SK-N-SH treated with all-trans-retinoic acid at 6 μM for 48 hours (cell line): ENCODE results near the gene CERK.

ENCODE experiments used
- BACH2 ChIP-seq: fragments of 250-450 bp; sonication (Bioruptor Pico); IDR thresholded peaks from 2 replicates; pipeline ENCODE4 v1.9.0; 2021; ENCODE audit warnings: mild to moderate bottlenecking, borderline replicate concordance
- CREB5 ChIP-seq: fragments of 250-450 bp; sonication (Bioruptor Pico); IDR thresholded peaks from 2 replicates; pipeline ENCODE4 v1.5.1; 2020; ENCODE audit warnings: low read depth, mild to moderate bottlenecking, moderate library complexity
- ESRRG ChIP-seq: fragments of 250-450 bp; sonication (Bioruptor Pico); IDR thresholded peaks from 2 replicates; pipeline ENCODE4 v1.6.1; 2021; ENCODE audit warnings: mild to moderate bottlenecking
- OSR1 ChIP-seq: fragments of 250-450 bp; sonication (Bioruptor Pico); IDR thresholded peaks from 2 replicates; pipeline ENCODE4 v1.8.0; 2022; ENCODE audit warnings: moderate library complexity, mild to moderate bottlenecking, inconsistent platforms
- TOX ChIP-seq: fragments of 250-450 bp; sonication (Bioruptor Pico); IDR thresholded peaks from 2 replicates; pipeline ENCODE4 v1.8.0; 2021; ENCODE audit warnings: mild to moderate bottlenecking, moderate library complexity, borderline replicate concordance
- ZC3H10 ChIP-seq: fragments of 250-450 bp; sonication (Bioruptor Pico); IDR thresholded peaks from 2 replicates; pipeline ENCODE4 v1.5.1; 2021; ENCODE audit warnings: mild to moderate bottlenecking, moderate library complexity
- ZFP30 ChIP-seq: fragments of 450-650 bp; formaldehyde crosslinking; IDR thresholded peaks from 2 replicates; pipeline ENCODE4 v1.5.0; 2022; ENCODE audit warnings: mild to moderate bottlenecking, moderate library complexity
- TF ChIP-seq, protein P1 (sequence below): fragments of 250-450 bp; sonication (Bioruptor Pico); IDR thresholded peaks from 2 replicates; pipeline ENCODE4 v1.5.1; 2021; ENCODE audit warnings: mild to moderate bottlenecking, moderate library complexity
- TF ChIP-seq, protein P2 (sequence below): fragments of 250-450 bp; sonication (Bioruptor Pico); IDR thresholded peaks from 2 replicates; pipeline ENCODE4 v1.8.0; 2020; ENCODE audit warnings: mild to moderate bottlenecking, moderate library complexity, borderline replicate concordance

GRCh38 chr22:46767249-46767985 is 29.4 kb upstream of the CERK start:
- TF ChIP-seq ZC3H10 (CRISPR knock-in tag) (no peak), OSR1 (CRISPR knock-in tag) (no peak), TOX (no peak), ESRRG (CRISPR knock-in tag) (no peak), CREB5 (no peak), BACH2 (CRISPR knock-in tag) (no peak), ZFP30 (no peak)
- TF ChIP-seq, protein P1, sequence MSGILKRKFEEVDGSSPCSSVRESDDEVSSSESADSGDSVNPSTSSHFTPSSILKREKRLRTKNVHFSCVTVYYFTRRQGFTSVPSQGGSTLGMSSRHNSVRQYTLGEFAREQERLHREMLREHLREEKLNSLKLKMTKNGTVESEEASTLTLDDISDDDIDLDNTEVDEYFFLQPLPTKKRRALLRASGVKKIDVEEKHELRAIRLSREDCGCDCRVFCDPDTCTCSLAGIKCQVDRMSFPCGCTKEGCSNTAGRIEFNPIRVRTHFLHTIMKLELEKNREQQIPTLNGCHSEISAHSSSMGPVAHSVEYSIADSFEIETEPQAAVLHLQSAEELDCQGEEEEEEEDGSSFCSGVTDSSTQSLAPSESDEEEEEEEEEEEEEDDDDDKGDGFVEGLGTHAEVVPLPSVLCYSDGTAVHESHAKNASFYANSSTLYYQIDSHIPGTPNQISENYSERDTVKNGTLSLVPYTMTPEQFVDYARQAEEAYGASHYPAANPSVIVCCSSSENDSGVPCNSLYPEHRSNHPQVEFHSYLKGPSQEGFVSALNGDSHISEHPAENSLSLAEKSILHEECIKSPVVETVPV (CRISPR knock-in tag) = no peak
- TF ChIP-seq, protein P2, sequence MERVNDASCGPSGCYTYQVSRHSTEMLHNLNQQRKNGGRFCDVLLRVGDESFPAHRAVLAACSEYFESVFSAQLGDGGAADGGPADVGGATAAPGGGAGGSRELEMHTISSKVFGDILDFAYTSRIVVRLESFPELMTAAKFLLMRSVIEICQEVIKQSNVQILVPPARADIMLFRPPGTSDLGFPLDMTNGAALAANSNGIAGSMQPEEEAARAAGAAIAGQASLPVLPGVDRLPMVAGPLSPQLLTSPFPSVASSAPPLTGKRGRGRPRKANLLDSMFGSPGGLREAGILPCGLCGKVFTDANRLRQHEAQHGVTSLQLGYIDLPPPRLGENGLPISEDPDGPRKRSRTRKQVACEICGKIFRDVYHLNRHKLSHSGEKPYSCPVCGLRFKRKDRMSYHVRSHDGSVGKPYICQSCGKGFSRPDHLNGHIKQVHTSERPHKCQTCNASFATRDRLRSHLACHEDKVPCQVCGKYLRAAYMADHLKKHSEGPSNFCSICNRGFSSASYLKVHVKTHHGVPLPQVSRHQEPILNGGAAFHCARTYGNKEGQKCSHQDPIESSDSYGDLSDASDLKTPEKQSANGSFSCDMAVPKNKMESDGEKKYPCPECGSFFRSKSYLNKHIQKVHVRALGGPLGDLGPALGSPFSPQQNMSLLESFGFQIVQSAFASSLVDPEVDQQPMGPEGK (CRISPR knock-in tag) = no peak
